ENCODE data around the gene ELP2.
"Not testable (repeated sequence)": the region's sequence is repeated elsewhere in the genome, so short reads cannot be mapped to it uniquely, and the experiment has no call there.

ELP2 gene

DNA sequence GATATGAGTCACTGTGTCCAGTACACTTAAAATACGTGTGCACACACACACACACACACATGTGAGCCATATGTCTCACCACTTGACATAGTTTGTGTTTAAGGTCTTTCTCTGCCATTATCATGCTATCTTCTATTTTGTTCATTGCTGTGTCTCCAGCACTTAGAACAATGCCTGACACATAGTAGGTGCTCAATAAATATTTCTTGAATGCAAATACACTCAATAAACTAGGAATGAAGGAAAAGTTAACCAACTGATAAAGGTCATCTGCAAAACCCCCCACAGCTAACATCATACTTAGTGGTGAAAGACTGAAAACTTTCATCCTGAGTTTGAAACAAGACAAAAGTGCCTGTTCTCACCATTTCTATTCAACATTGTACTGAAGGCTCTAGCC, 62.0 kb downstream of the ELP2 start:
- DNase-seq, result no peak

DNA sequence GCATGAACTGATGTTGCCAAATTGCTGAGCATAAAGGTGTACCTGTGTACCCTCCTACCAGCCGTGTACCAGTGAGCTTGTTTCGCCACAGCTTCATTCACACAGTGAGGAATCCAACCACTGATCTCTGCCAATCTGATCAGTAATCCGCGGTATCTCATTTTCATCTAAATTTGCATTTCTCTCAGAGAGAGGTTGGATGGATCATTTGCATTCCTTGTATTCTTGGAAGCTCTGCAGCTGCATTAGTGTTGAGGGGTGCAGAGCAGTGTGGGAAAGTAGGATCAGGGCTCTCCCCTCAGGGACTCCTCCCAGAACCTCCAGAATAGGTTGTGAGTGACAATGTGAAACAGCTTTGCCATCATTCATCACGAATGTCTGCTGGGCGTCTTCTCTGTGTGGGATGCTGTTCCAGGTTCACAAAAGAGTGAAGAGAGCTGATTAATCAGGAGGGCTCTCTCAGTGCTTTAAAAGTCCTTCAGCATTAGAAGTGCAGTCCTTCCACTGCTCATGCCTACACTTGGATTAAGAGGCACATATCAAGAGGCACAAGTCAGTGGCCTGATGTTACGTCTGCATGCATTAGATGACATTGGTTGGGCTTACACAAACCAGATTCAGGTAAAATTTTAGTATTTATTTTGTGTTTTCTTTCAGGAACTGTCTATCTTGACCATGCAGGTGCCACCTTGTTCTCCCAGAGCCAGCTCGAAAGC, 65.1 kb downstream of the ELP2 start:
- no peak for DNase-seq

DNA sequence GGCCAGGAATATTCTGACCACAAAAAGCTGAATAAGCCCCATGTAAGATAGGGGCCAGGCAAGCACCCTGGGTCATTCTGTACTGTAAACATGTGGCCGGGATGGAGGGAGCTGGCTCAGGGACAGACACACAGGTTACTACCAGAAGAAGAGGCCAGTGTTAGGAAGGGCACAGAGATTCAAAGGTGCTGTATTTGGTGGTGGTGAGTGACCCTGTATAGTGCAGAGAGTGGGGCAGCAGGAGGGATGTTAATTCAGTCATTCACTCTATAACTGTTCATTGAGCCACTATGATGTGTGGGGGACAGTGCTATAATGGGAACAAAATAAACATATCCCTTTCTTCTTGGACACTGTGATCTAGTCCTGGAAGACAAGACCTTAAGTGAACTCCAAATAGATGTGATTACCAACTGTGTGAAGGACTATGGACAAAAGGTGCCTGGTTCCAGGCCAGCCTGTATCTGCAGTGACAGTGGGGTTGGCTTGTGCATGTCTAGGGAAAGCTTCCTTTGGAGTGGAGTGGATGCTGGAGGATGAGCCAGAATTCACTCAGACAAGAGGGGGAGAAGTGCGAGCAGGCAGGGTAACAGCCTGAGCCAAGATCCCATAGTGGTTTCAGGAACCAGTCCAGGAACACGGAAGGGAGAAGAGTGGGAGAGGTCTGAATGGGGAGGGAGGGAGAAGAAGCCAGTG, 65.9 kb downstream of the ELP2 start:
- no peak for DNase-seq

DNA sequence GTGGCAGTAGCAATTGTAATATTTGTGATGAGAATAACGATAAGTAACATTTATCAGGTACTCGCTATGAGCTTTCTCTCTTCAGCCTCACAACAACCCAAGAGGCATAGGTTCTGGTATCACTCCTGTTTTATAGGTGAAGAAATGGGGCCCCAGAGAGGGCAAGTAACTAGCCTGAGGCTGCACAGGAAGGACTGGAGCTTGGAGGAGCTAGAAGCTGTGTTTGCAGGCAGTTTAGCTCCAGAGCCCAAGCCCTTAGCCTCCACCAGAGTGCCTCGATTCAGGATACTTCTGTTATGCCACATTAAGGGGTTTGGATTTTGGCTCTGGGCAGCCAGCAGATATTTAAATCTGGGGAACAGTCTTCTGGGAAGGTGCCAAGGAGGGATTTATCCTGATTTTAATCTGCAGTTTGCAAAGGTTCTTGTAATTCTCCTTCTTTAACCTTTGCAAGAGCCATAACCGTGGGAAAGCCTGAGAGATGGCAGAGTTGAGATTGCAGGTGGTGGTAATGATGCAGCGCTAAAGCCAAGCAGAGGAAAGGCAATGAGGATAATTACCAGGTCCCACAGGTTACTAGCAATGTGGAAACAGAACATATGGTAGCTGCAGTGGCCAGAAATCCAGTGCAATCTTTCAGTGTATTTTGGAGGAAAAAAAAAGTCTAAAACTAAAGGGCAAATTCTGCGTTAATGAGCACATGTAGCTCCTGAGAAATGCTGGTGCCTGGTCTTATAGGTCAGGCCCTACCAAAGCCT, 66.7 kb downstream of the ELP2 start:
- DNase-seq, result no peak

DNA sequence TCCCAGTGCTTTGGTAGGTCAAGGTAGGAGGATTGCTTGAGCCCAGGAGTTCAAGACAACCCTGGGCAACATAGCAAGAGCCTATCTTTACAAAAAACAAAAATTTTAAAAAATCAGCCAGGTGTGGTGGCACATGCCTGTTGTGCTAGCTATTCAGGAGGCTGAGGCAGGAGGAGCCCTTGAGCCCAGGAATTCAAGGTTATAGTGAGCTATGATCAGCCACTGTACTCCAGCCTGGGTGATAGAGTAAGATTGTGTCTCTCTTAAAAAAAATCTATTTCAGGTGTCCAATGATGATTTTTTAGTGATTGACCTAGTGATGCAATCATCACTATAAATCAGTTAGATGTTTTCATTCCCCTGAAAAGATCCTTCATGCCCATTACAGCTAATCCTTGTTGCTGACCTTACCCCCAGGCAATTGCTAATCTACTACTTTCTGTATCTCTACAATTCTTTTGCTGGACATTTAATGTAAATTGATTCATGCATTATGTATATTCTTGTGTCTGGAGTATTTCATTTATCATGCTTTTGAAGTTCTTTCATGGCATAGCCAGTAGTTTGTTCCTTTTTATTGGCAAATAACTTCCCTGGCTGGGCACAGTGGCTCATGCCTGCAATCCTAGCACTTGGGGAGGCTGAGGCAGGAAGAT, 67.9 kb downstream of the ELP2 start:
- DNase-seq, result no peak

DNA sequence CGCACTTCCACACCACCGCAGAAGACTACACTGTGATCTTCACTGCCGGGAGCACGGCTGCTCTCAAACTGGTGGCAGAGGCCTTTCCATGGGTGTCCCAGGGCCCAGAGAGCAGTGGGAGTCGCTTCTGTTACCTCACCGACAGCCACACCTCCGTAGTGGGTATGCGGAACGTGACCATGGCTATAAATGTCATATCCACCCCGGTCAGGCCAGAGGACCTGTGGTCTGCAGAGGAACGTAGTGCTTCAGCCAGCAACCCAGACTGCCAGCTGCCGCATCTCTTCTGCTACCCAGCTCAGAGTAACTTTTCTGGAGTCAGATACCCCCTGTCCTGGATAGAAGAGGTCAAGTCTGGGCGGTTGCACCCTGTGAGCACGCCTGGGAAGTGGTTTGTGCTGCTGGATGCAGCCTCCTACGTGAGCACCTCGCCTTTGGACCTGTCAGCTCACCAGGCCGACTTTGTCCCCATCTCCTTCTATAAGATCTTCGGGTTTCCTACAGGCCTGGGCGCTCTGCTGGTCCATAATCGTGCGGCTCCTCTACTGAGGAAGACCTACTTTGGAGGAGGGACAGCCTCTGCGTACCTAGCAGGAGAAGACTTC, 70.1 kb downstream of the ELP2 start:
- no peak for DNase-seq

DNA sequence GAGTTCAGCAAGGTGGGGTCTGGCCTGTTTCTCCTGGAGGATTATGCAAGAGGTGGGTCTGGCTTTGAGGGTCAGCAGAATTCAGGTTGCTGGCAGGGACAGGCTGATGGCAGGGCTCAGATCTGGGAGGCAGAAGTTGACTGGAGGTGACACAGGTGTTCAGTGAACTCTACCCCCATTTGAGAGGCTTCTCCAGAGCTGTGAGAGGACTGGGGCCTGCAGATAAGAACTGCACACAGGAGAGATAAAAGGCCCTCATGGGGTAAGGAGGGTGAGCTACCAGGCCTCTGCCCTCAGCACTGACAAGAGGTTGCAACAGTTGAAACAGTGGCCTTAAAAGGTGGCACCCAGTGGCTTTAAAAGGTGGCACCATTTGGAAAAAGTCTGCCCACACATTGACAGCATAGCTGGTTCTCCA, 70.7 kb downstream of the ELP2 start:
- no peak for DNase-seq

DNA sequence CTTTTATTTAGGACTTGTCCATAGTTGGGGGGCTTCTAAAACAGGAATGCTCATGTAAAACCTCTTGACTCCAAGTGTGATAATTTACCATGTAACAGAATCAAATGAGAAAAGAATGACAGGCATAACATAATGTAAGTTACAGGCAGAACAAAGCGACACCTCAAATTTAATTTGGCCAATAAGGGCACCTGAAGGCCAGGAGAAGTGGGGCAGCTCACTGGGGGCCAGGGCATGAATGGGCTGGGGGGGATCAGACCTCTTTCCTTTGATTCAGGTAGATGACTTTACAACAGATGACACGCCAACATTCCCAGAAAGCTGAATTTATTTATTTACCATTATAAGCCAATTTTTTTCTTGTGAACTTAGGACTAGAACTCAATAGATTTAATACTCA, 72.1 kb downstream of the ELP2 start:
- DNase-seq, result no peak

DNA sequence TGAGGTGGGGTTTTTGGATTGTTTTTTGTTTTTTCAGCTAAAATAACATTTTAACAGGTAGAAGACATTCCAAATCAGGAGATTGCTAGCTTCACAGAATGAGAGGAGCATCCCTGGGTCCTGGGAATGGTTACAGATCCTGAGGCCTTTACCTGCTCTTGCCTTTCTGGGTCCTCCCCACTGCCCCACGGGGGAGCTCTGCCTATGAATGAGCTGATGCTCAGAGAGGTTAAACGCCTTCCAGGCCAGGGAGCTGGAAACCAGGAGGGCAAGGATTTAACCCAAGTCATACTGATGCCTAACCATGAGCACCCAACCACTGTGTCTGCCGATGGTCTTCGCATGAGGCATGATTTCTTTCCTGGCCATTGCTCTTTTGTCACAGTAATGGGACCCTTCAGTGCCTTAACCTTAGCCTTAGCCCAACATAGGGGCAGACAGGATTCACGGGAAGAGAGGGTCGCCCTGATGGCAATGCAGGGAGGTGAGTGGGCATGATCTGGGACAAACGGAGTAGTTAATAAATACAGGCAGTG, 73.7 kb downstream of the ELP2 start:
- DNase-seq, result no peak

DNA sequence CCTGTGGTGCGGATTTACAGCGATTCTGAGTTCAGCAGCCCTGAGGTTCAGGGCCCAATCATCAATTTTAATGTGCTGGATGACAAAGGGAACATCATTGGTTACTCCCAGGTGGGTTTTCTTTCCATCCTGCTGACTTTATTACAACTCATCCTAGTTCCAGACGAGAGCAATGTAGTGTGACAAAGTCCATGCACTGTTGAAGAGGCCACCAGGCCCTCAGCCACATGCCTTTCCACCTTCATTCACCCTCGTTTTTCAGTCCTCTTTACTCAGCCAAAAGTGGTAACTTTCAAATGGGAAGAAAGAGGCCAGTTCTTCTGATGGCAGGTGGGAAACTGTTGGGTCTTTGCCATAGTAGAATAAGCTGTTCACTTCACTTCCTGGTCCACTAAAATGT, 75.5 kb downstream of the ELP2 start:
- no peak for DNase-seq

DNA sequence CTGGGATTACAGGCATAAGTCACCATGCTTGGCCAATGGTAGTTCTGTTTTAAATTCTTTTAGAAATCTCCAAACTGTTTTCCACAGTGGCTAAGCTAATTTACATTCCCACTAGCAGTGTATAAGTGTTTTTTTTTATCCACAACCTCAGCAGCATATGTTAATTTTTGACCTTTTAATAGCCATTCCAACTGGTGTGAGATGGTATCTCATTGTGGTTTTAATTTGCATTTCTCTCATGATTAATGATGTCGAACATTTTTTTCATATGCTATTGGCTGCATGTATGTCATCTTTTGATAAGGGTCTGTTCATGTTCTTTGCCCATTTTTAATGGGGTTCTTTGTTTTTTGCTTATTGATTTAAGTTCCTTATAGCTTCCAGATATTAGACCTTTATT, 77.6 kb downstream of the ELP2 start:
- no peak for DNase-seq

DNA sequence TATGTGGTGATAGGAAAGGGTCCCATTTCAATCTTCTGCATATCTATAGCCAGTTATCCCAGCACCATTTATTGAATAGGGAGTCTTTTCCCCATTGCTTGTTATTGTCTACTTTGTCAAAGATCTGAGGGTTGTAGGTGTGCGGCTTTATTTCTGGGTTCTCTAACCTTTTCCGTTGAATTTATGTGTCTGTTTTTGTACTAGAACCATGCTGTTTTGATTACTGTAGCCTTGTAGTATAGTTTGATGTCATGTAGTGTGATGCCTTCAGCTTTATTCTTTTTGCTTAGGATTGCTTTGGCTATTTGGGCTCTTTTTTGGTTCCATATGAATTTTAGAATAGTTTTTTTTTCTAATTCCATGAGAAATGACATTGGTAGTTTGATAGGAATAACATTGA, 78.3 kb downstream of the ELP2 start:
- not testable (repeated sequence) for DNase-seq

DNA sequence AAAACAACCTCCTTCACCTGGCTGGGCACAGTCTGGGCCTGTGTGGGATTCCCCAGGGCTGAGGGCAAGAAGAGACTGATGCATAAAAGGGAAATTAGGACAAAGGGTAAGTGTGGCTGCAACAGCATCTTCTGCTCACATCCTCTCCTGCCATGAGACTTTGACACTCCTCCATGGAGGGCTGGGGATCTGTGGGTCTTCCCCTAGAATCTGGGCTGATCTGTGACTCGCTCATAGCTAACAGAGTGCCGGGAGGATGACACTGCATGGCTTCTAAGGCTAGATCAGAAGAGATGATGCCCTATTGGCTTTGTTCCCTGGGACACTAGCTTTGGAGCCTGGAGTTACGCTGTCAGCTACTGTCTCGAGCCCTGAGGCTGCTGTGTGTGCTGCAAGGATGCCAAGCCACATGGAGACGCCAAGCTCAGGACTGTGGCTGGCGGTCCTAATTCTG, 81.9 kb downstream of the ELP2 start:
- DNase-seq, result no peak

DNA sequence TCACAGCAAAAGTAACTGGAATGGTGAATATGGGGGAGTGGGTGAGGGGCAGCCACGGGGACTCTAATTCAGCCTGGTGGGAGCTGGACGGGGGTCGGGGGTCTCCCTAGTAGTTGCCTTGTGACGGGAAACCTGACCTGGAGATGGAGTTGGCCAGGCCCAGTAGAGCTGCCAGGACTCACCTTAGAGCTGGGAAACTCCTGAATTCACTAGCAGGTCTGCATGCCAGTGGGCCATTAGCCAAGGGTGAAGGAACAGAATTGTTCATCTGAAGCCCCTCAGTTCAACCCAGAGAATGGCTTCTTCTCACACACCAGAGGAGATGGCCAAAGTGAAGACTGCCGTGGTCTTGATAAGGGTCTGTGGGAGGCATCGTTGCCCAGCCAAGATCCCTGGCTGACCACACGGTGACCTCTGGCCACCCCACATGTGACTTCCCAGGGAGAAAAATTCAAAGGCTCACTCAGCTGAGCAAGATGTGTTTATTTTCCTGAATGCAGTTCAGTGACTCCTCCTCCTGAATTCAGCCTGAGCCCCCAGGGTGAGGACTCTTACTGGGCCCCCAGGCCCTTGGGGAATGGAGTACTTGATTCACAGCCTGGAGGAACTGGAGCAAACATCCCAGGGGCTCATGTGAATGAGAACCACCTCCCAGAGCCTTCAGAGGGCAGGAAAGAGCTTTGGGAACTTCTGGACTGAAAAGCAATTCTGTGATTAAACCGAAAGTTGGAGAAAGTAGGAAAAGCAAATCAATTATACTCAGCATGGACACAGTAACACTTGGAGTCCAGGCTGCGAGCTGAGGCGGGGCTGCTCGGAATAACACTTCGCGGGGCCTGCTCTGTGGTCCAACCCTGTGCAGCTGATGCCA, 82.8 kb downstream of the ELP2 start:
- no peak for DNase-seq

DNA sequence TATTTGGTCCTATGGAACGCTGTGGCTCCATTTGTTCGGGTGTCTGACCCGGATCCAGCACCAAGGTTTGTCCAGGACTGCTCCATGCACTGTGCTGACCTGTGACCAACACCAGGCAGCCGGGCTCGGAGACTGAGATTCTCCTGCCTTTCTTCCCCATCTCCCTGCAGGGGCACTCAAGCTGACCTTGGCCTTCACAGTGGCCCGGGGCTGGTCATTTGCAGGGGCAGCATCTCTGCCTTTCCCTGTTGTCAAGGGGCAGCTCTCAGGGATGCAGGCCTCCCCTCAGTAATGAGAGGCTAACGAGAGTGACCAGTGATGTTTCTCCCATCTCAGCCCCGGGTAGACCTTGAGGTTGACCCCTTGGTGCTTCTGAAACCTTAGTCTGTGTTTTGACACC, 85.1 kb downstream of the ELP2 start:
- no peak for DNase-seq

DNA sequence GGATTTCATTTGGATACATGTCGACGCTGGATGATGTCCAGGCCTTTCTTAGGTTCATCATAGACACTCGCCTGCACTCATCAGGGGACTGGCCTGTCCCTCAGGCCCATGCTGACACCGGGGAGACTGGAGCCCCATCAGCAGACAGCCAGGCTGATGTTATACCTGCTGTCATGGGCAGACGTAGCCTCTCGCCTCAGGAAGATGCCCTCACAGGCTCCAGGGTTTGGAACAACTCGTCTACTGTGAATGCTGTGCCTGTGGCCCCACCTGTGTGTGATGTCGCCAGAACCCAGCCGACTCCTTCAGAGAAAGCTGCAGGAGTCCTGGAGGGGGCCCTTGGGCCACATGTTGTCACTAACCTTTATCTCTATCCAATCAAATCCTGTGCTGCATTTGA, 85.9 kb downstream of the ELP2 start:
- no peak for DNase-seq

DNA sequence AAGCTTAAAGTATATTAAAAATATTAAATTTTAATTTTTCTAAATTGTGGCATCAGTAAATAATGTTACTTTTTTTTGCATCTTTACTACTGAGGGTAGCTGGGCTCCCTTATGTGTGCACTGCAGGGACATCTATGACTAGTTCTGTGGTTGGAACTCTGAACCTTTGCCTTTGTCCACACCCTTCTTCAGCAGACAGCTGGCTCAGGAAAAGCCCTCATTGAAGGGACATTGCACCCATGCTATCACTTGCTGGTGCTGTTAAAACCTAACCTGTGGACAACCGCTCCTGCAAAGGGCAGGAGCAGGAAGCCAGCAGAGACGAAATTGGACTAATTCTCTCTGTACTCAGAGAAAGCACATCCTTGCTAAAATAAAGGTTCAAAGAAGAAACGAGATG, 87.6 kb downstream of the ELP2 start:
- DNase-seq, result no peak

DNA sequence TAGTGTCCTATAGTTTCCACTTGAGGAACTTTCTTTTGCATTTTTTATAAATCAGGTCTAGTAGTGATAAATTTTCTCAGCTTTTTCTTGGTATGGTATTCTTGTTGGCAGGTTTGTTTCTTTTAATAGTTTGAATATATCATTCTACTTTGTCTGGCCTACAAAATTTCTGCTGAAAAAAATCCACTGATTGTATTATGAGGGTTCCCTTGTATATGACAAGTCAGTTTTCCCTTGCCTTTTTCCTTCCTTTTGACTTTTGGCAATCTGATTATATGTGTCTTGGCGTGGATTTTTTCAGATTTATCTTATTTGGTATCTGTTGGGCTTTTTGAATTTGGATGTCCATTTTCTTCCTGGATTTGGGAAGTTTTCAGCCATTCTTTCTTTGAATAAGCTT, 99.5 kb downstream of the ELP2 start:
- no peak for DNase-seq

All from T-helper 9 cell (primary cell).